HG03354 (cell line): Measurements from ENCODE around the gene C7orf57.
"Not testable (repeated sequence)": the region's sequence is repeated elsewhere in the genome, so short reads cannot be mapped to it uniquely, and the experiment has no call there.

Experiments used
- ATAC-seq: cut with Tn5 transposase; IDR thresholded peaks from one replicate; pipeline ENCODE4 v1.9.1; 2021; ENCODE audit warnings: mild to moderate bottlenecking; ENCODE audit not compliant: unreplicated experiment, poor library complexity, severe bottlenecking

The C7orf57 gene

GRCh38 chr7:48082378-48082777, 47.0 kb downstream of the C7orf57 start:
- not testable (repeated sequence) for ATAC-seq

- no peak for ATAC-seq
Measured at GRCh38 chr7:48083114-48083830, 47.9 kb downstream of the C7orf57 start.

GRCh38 chr7:48084727-48085432, 49.5 kb downstream of the C7orf57 start:
- peak; percentile 62 for ATAC-seq

GRCh38 chr7:48085433-48085791, 50.1 kb downstream of the C7orf57 start:
- ATAC-seq: peak; percentile 15

- ATAC-seq: no peak
Measured at GRCh38 chr7:48085942-48086341, 50.6 kb downstream of the C7orf57 start.

GRCh38 chr7:48087349-48087748, 52.0 kb downstream of the C7orf57 start:
- peak; percentile 25 for ATAC-seq

- peak; percentile 67 for ATAC-seq
Measured at GRCh38 chr7:48088559-48089045, 53.3 kb downstream of the C7orf57 start.

- ATAC-seq: peak; percentile 59
Measured at GRCh38 chr7:48089046-48090003, 54.0 kb downstream of the C7orf57 start, which contains the start of gene UPP1. Gene UPP1 (plus strand): TSS chr7:48089265. CDS start chr7:48094784, 5,519 bp downstream.

- no peak for ATAC-seq
Measured at GRCh38 chr7:48090095-48090805, 54.9 kb downstream of the C7orf57 start.

- no peak for ATAC-seq
Measured at GRCh38 chr7:48091506-48092433, 56.4 kb downstream of the C7orf57 start.

- ATAC-seq: no peak
Measured at GRCh38 chr7:48094861-48095293, 59.5 kb downstream of the C7orf57 start.

GRCh38 chr7:48096273-48096672, 60.9 kb downstream of the C7orf57 start:
- ATAC-seq: no peak

- ATAC-seq: no peak
Measured at GRCh38 chr7:48097521-48098231, 62.3 kb downstream of the C7orf57 start.

GRCh38 chr7:48098846-48099245, 63.5 kb downstream of the C7orf57 start:
- no peak for ATAC-seq

- ATAC-seq: no peak
Measured at GRCh38 chr7:48099781-48100180, 64.4 kb downstream of the C7orf57 start.

GRCh38 chr7:48101352-48101751, 66.0 kb downstream of the C7orf57 start:
- no peak for ATAC-seq

- no peak for ATAC-seq
Measured at GRCh38 chr7:48101968-48102367, 66.6 kb downstream of the C7orf57 start.

GRCh38 chr7:48102530-48102929, 67.2 kb downstream of the C7orf57 start:
- no peak for ATAC-seq
